Psoas muscle (tissue), 8 donors: ENCODE results near the gene TJAP1. TPM values are rescaled to one million over a fixed set of nuclear protein-coding genes. Genes with fewer than 3 reads are reported as not detected.
A peak's percentile ranks its signal among the peaks of the same experiment; 100 is the strongest.

Experiments used
- ATAC-seq, 4 donors: fragments of 200-7000 bp; cut with Tn5 transposase; one replicate each; pipeline ENCODE4 v1.9.1; 2020; ENCODE audit warnings: moderate library complexity in 3 of 4, mild to moderate bottlenecking in 2 of 4
- DNase-seq, 2 donors: peaks; one replicate each; pipeline ENCODE4 v3.0.0-alpha.2; 2020
- H3K27ac ChIP-seq: fragments of 200-600 bp; one replicate; pipeline ENCODE4 v1.8.0; 2022
- H3K27me3 ChIP-seq, 3 donors: fragments of 200-600 bp in 1 of 3; one replicate each; pipeline versions ENCODE4 v1.6.1 to v1.8.0; 2013 to 2022; ENCODE audit warnings: low read length in 2 of 3, mild to moderate bottlenecking in 2 of 3, moderate library complexity in 1 of 3; ENCODE audit not compliant: insufficient read depth in 3 of 3
- H3K36me3 ChIP-seq, 2 donors: fragments of 200-600 bp in 1 of 2; one replicate each; pipeline versions ENCODE4 v1.6.1 to v1.8.0; 2013 to 2022; ENCODE audit warnings: low read depth in 1 of 2, mild to moderate bottlenecking in 1 of 2, moderate library complexity in 1 of 2; ENCODE audit not compliant: insufficient read depth in 1 of 2
- H3K4me1 ChIP-seq: fragments of 200-600 bp; one replicate; pipeline ENCODE4 v1.8.0; 2022
- H3K4me3 ChIP-seq: fragments of 200-600 bp; one replicate; pipeline ENCODE4 v1.8.0; 2022; ENCODE audit warnings: mild to moderate bottlenecking
- H3K9me3 ChIP-seq: fragments of 200-600 bp; one replicate; pipeline ENCODE4 v1.8.0; 2022
- CTCF ChIP-seq: fragments of 200-600 bp; IDR thresholded peaks from one replicate; pipeline ENCODE4 v1.8.0; 2022; ENCODE audit warnings: antibody characterized with exemption
- WGBS, 3 donors: extraction: QIAGEN DNeasy Blood & Tissue Kit; methylation state at CpG; one replicate each; pipeline versions ENCODE4 v1.1.6 to v1.1.7; 2013; 5-methylcytosine and 5-hydroxymethylcytosine counted together
- intact Hi-C, 2 donors: fragments of 100-400 bp; cut with DNase I; formaldehyde crosslinking; loops; one replicate each; pipeline versions ENCODE4 v1.11.0 to v1.14.2; 2022
- polyA plus RNA-seq, 3 donors: library from polyadenylated mRNA; stranded (reverse); fragments of 200-250 nt; gene quantifications; one replicate each; pipeline ENCODE4 v1.2.3, GENCODE V29; 2013
- total RNA-seq, 4 donors: library from RNA; stranded (reverse); fragmentation: NEBNext Ultra II Directional in 2 of 4; extraction: Animal tissue kit (Norgen Biotek cat#: 25700) in 2 of 4; gene quantifications; one replicate each; pipeline versions ENCODE4 v1.2.1 to v1.2.4, GENCODE V29; 2021 to 2023
- donor health status: healthy with polysubstance abuse.
- donor health status: DM: no; HTN: no; CAD: no; lungs with moderate emphysema.
- donor health status: Bipolar disorder and iron deficiency.
- donor health status: healthy.
- donor health status: DM: yes; HTN: yes; CAD: no.
- donor health status: DM: no; HTN: no; CAD: no.
- donor health status: DM: no; HTN: no; CAD: no.
- donor health status: DM: yes; HTN: yes; CAD: no.

Gene TJAP1
- total and polyA plus RNA-seq, 7 donors, result 18.0 to 39.9 (median 35.2) TPM

GRCh38 chr6:43445576-43445975 lies 31.8 kb upstream of the TJAP1 start:
- H3K4me1 ChIP-seq, result no peaks in the 10 kb centered on the region
- ATAC-seq, result no peak
- WGBS, 3 donors, result 86 to 90% (median 87%) methylated on average over 16 of the region's 16 CpGs
- no peak overlapping the region for H3K4me3 ChIP-seq
- peaks cover 6 to 98% of the 10 kb centered on the region in 2 donors for H3K36me3 ChIP-seq
- no peak for DNase-seq
- no peaks in the 10 kb centered on the region for H3K9me3 ChIP-seq
- no peak overlapping the region for H3K27ac ChIP-seq
- no peak for TF ChIP-seq CTCF
- intact Hi-C loops, result no loop called here
- H3K27me3 ChIP-seq, result no peaks in the 10 kb centered on the region

- ATAC-seq (no peak), DNase-seq (no peak)
- Histone ChIP-seq H3K4me3 (no peak overlapping the region), H3K36me3 (peaks cover 11 to 98% of the 10 kb centered on the region in 2 donors), H3K27me3 (no peaks in the 10 kb centered on the region), H3K27ac (no peak overlapping the region), H3K9me3 (no peaks in the 10 kb centered on the region), H3K4me1 (no peaks in the 10 kb centered on the region)
- TF ChIP-seq CTCF, result no peak
- intact Hi-C loops, result no loop called here
- WGBS, 3 donors, result 92 to 93% (median 93%) methylated on average over 16 of the region's 16 CpGs
Measured at GRCh38 chr6:43447604-43448003, 29.8 kb upstream of the TJAP1 start.

GRCh38 chr6:43448916-43449315 lies 28.5 kb upstream of the TJAP1 start:
- peaks cover 11 to 88% of the 10 kb centered on the region in 2 donors for H3K36me3 ChIP-seq
- no peaks in the 10 kb centered on the region for H3K27me3 ChIP-seq
- DNase-seq (no peak), ATAC-seq (no peak)
- no peaks in the 10 kb centered on the region for H3K9me3 ChIP-seq
- no peak overlapping the region for H3K4me3 ChIP-seq
- TF ChIP-seq CTCF, result no peak
- H3K4me1 ChIP-seq, result no peaks in the 10 kb centered on the region
- intact Hi-C loops, result no loop called here
- 93 to 95% (median 93%) methylated on average over 4 of the region's 4 CpGs for WGBS, 3 donors
- no peak overlapping the region for H3K27ac ChIP-seq

GRCh38 chr6:43450699-43451131 lies 26.7 kb upstream of the TJAP1 start:
- WGBS, 3 donors, result 91 to 94% (median 93%) methylated on average over 13 of the region's 13 CpGs
- no peak for ATAC-seq
- intact Hi-C loops, result loop anchor here in 1 of 2 donors (10.0 kb wide), 1 partner anchor 124 kb away; the partner anchor contains the start of genes POLH and XPO5

More at GRCh38 chr6:43450699-43451131, 26.7 kb upstream of the TJAP1 start:
- DNase-seq, result peak in 1 of 2 donors; percentile 34
- Histone ChIP-seq H3K4me3 (no peak overlapping the region), H3K27me3 (peaks cover 0 to 8% (median 2%) of the 10 kb centered on the region in 3 donors), H3K36me3 (peaks cover 11 to 70% of the 10 kb centered on the region in 2 donors), H3K27ac (no peak overlapping the region), H3K4me1 (peaks cover 2% of the 10 kb centered on the region), H3K9me3 (no peaks in the 10 kb centered on the region)
- TF ChIP-seq CTCF, result no peak
